Left renal pelvis (tissue), 4 donors: ENCODE results near the gene LRP1-AS. TPM values are rescaled to one million over a fixed set of nuclear protein-coding genes. Genes with fewer than 3 reads are reported as not detected.

Source experiments
- DNase-seq, 4 donors: peaks; one replicate each; pipeline ENCODE4 v3.0.0-alpha.2; 2013; ENCODE audit warnings: low read depth in 4 of 4, low spot score in 3 of 4
- polyA plus RNA-seq, 4 donors: library from polyadenylated mRNA; unstranded; fragments of 120-200 nt; gene quantifications; one replicate each; pipeline ENCODE4 v1.2.1, GENCODE V29; 2013; ENCODE audit not compliant: insufficient read length in 4 of 4

LRP1-AS gene
- polyA plus RNA-seq, 4 donors, result 0.53 TPM; not detected in 3

DNA sequence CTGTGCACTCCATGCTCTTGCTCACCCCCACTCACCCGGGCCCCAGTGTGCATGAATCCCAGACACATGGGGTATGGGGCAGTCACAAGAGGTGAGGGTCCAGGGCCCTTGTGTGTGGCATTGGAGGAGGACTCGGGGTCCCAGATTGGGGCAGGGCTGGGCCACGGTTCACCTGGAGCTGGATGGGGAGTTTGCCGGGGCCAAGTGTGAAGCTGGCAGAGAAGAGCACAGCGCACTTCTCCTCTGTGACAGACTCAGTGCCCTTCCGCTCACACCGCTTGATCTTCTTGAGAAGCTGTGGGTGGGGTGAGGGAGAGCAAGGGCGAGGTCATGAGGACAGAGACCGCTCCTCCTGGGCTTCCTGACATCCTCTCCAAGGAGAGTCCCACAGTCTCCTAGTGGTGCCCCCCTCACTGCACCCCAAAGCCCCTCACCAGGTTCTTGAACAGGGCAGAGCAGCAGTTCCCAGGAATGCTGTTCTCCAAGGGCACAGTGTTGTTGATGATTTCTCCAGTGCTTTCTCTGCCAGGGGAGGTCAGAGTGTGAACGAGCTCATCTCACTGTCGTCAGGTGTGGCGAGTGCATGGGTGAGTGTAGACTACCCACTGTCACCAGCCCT is 43.0 kb downstream of the LRP1-AS start:
- DNase-seq, result no peak

GRCh38 chr12:57103856-57104255 is 43.6 kb downstream of the LRP1-AS start:
- no peak for DNase-seq

GRCh38 chr12:57101892-57102695 is 45.3 kb downstream of the LRP1-AS start:
- no peak for DNase-seq

GRCh38 chr12:57099766-57100165 is 47.7 kb downstream of the LRP1-AS start:
- DNase-seq, result no peak

DNA sequence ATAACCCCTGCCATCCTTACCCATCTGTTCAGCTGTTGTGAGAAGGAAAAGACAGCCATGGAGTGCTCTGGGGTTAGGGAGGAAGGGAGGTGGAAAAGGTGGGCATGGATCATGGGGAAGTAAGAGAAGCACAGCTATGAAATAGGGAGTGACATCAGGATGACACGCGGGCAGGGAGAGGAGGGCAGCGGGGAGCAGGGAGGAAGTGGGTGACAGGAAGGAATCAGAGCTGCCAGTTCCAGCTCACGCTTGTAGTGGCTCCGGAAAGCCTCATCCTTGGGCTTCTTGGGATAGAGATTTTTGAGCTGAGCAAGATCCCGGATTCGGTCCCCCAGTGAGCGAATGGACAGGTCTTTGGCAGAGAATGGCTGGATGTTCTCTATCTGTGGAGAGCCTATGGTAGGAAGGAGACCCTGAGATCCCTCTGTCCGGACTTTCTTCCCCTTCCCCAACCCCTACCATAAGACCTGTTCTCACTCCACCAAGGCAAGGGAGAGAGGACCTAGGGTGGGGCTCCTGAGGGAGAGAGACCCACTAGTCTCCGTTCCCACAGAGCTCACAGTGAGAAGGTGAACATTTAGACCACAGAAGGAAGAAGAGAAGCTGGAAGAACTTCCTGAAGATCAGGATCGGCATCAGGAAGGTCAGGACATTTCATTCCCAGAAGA is 48.2 kb downstream of the LRP1-AS start:
- no peak for DNase-seq

- no peak for DNase-seq
Observed at GRCh38 chr12:57098546-57098945, 48.9 kb downstream of the LRP1-AS start.

- no peak for DNase-seq
Observed at GRCh38 chr12:57097554-57097835, 49.9 kb downstream of the LRP1-AS start.

DNA sequence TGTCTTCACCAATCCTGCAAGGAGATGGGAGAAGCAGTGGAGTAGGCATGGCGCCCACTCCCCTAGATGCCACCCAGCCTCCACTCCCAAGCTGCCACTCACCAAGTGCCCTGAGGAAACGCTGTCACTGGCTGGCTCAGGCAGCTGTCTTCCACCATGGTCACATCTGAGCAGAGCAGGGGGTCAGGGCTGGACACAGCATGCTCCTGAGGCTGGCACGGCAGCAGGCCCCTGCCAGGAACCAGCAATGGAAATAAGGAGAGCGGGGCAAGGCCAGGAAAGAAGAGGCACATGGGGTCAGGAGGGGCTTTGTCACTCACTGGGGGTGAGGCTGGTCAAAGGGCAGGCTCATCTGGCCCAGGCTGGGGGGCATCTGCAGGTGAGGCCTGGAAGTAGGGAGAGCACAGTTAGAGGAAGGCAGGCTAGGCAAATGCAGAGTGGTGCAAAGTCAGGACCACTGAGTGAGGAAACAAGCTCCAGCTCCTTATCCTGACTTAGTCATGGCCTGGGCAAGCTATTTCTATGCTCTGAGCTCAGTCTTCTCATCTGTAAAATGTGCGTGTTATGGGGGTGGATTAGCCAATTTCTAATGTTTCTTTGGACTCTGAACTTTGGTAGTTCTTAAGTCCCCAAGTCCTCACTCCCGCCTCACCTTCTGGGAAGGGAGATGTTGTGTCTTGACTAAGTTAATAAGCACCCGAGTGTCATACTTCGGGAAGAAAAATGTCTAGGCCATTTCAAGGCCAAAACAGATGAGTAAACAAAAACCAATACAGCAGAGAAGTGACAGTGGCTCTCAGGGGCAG is 50.5 kb downstream of the LRP1-AS start:
- DNase-seq, result no peak

DNA sequence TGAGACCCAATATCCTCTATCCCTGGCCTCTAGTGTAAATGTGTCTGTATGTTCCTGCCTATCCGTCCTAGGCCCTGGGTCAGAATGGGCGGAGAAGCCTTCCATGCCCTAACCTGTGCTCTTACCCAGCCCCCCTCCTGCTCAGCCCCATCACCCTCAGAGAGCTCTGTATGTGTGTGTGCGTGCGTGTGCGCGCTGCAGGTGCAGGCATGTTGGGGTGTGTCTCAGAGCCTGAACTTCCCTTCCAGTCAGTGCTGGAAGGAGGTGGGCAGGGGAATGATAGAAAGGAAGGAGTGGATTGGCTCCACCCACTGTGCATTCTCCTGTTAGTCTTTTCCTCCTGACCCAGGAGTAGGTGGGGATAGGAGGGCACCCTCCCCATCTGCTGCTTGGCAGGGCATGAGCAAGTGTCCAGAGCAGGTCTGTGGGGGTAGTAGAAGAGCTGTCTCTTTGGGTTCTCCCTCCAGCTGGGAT is 51.3 kb downstream of the LRP1-AS start:
- no peak for DNase-seq

- no peak for DNase-seq
Observed at GRCh38 chr12:57095440-57095839, 52.0 kb downstream of the LRP1-AS start.

Other genes with a start within 250 kb of the LRP1-AS start
- gene SDR9C7, start 213.2 kb downstream of the LRP1-AS start, polyA plus RNA-seq, result under 1 TPM; 0.23 to 0.53 (median 0.27) TPM
- 1 to 10 TPM in 1 of 4 donors, under 1 TPM in 3; 0.46 to 1.2 (median 0.52) TPM for gene RDH16, start 190.0 kb downstream of the LRP1-AS start, polyA plus RNA-seq
- gene ZBTB39, start 141.1 kb downstream of the LRP1-AS start, polyA plus RNA-seq, result 10 to 100 TPM in 3 of 4 donors, 1 to 10 TPM in 1; 8.9 to 13.8 (median 11.7) TPM
- 1 to 10 TPM in 3 of 4 donors, under 1 TPM in 1; 0.37 to 7.6 (median 2.0) TPM for gene TAC3, start 131.1 kb downstream of the LRP1-AS start, polyA plus RNA-seq
- under 1 TPM in 3 of 4 donors, not detected in 1; 0.11 to 0.20 (median 0.15) TPM for gene MYO1A, start 97.5 kb downstream of the LRP1-AS start, polyA plus RNA-seq
- 10 to 100 TPM; 19.6 to 27.0 (median 25.6) TPM for gene NEMP1, start 68.8 kb downstream of the LRP1-AS start, polyA plus RNA-seq
- 10 to 100 TPM; 40.4 to 54.4 (median 45.4) TPM for gene NAB2, start 58.5 kb downstream of the LRP1-AS start, polyA plus RNA-seq
- 100 to 1,000 TPM in 2 of 4 donors, 10 to 100 TPM in 2; 74.8 to 122 (median 98.2) TPM for gene STAT6, start 36.3 kb downstream of the LRP1-AS start, polyA plus RNA-seq
- 100 to 1,000 TPM in 1 of 4 donors, 10 to 100 TPM in 3; 65.3 to 234 (median 81.0) TPM for gene LRP1, start 19.1 kb downstream of the LRP1-AS start, polyA plus RNA-seq
- 1 to 10 TPM; 3.2 to 6.5 (median 4.1) TPM for gene NXPH4, start 69.2 kb upstream of the LRP1-AS start, polyA plus RNA-seq
- 10 to 100 TPM; 52.2 to 82.5 (median 70.4) TPM for gene SHMT2, start 82.1 kb upstream of the LRP1-AS start, polyA plus RNA-seq
- gene STAC3, start 103.6 kb upstream of the LRP1-AS start, polyA plus RNA-seq, result 1 to 10 TPM; 2.2 to 8.9 (median 4.1) TPM